Thyroid gland (tissue), 4 donors: ENCODE results near the gene VCAN.

Experiments used
- POLR2A ChIP-seq, 2 donors: fragments of 450-650 bp; IDR thresholded peaks; one replicate each; pipeline ENCODE4 v1.6.1; 2017; ENCODE audit warnings: antibody characterized with exemption in 2 of 2, mild to moderate bottlenecking in 2 of 2, moderate library complexity in 1 of 2
- TF ChIP-seq, protein P1 (sequence below), 6 experiments: fragments of 200-600 bp in 3 of 6; fragments of 450-650 bp in 3 of 6; sonication (generic) in 3 of 6; IDR thresholded peaks; one replicate each; pipeline ENCODE4 v1.5.1; 2016 to 2019; ENCODE audit warnings: antibody characterized with exemption in 6 of 6, mild to moderate bottlenecking in 2 of 6, inconsistent platforms in 1 of 6, moderate library complexity in 1 of 6

GRCh38 chr5:83450967-83451248 is 20.6 kb upstream of the VCAN start:
- TF ChIP-seq, protein P1, sequence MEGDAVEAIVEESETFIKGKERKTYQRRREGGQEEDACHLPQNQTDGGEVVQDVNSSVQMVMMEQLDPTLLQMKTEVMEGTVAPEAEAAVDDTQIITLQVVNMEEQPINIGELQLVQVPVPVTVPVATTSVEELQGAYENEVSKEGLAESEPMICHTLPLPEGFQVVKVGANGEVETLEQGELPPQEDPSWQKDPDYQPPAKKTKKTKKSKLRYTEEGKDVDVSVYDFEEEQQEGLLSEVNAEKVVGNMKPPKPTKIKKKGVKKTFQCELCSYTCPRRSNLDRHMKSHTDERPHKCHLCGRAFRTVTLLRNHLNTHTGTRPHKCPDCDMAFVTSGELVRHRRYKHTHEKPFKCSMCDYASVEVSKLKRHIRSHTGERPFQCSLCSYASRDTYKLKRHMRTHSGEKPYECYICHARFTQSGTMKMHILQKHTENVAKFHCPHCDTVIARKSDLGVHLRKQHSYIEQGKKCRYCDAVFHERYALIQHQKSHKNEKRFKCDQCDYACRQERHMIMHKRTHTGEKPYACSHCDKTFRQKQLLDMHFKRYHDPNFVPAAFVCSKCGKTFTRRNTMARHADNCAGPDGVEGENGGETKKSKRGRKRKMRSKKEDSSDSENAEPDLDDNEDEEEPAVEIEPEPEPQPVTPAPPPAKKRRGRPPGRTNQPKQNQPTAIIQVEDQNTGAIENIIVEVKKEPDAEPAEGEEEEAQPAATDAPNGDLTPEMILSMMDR (IDR thresholded peaks at IDR 0.05): no peak
- TF ChIP-seq POLR2A (IDR thresholded peaks at IDR 0.05): no peak
